Stimulated activated CD8-positive, alpha-beta memory T cell treated with anti-CD3 and anti-CD28 coated beads, Interleukin-2, amount 100 ng/mL, for 1 hour (primary cell): ENCODE measurements around the gene DOK4.
"Not testable (repeated sequence)": the region's sequence is repeated elsewhere in the genome, so short reads cannot be mapped to it uniquely, and the experiment has no call there.

ENCODE experiments used
- DNase-seq, 2 donors: peaks; one replicate each; pipeline ENCODE4 v3.0.0-alpha.2; 2020; ENCODE audit warnings: low read depth in 2 of 2

Gene DOK4

DNA sequence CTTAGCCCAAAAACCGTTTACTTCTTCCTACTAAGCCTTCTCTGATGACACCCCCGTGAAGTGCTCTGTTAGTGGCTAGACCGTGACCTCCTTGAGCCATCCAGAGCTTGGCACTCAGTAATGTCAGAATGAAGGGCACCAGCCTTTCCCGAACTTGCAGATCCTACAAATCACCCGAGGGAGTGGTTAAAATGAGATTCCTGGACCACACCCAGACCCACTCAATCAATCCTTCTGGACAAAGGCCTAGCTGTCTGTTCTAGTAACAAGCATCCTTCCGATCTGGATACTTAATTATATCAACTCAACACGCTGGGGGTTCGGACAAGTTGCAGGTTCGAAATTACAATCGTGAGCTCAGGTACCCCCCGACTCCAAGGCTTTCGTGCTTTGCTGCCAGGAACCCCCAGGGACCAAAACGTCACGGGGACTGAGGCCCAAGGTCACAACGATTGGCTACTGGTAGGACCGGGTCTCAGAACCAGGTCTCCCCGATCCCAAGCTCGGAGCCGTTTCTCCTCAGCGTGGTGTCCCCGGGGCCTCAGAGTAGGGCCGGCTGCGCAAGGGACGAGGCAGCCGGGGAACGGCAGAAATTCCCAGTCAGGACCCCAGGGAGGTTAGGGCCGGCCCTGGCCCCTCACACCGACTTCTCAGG, 39.6 kb downstream of the DOK4 start:
- no peak for DNase-seq

DNA sequence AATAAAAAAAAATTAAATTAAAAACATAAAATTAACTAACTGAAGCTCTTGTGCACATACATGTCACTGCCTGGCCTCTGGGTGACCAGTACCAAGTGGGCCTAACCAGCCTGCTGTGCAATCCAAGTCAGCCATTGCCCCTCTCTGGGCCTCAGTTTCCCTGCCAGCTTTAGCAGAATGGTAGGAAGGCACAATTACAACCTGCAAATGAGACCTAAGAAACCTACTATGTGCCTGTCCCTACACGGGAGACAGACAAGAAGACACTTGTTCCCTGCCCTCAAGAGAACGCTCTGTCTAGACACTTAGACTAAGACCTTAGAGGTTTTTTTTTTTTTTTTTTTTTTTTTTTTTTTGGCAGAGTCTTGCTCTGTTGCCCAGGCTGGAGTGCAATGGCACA, 40.8 kb downstream of the DOK4 start:
- no peak for DNase-seq

GRCh38 chr16:57444711-57445110, 41.6 kb downstream of the DOK4 start:
- no peak for DNase-seq

DNA sequence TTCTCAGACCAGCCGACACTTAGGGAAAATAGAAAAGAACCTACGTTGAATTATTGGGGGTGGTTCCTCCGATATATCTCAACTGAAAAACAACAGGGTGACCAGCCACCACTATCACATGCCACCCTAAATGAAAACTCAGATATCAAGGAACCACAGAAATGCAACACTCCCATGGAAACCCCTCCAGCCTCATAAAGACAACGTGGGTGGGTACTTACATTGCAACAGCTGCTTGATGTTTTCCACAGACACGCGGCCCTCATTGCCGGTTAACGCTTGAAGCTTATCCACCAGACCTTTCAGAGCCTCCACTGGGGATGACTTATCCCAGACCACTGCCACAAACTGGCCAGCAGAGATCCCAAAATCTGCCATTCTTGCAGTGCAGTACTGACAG, 45.7 kb downstream of the DOK4 start:
- not testable (repeated sequence) for DNase-seq

DNA sequence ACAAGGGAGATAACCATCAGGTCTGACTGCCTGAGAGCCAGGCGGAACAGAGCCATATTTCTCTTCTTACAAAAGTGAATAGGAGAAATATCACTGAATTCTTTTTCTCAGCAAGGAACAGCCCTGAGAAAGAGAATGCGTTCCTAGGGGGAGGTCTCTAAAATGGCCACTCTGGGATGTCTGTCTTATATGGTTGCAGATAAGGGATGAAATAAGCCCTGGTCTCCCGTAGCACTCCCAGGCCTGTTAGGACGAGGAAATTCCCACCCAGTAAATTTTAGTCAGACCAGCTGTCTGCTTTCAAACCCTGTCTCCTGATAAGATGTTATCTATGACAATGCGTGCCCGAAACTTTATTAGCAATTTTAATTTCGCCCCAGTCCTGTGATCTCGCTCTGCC, 46.3 kb downstream of the DOK4 start:
- not testable (repeated sequence) for DNase-seq

DNA sequence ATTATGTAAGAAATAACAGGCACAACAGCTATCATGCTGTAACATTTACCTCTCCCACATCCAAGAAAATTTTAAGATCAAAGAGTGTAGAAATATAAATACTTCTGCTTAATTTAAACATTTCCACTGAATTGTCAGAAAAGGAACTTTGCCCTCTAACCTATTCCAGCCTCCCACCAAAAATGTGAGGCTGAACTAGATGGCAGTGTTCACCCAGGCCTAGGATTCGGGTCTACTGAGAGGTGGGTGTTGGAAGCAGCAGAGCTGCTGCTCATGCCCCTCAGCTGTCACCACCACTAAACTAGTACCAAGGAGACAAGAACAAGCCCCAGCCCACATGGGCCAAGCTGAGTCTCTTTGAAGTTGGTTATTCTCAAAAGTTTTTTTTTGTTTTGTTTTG, 50.5 kb downstream of the DOK4 start:
- no peak for DNase-seq

DNA sequence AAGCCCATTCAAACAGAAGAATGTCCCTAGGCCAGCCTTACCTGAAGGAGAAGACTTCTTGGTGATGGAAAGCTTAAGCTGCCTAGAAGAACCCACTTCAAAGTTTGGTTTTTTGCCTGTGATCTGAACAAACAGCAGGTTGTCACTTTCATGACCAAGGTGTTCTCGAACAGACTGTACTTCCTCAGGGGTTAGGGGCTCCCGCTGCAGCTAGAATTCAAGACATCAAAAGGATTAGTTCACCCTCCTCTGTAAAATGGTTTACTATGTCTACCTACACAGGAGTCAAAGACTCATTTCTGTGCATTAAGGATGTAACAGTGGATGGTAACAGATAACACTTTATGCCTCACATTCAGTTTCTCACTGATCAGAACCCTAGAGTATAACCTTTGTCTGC, 52.3 kb downstream of the DOK4 start:
- no peak for DNase-seq

GRCh38 chr16:57432989-57433388, 53.3 kb downstream of the DOK4 start:
- DNase-seq: no peak

- DNase-seq: no peak
Measured at GRCh38 chr16:57432505-57432904, 53.8 kb downstream of the DOK4 start.

DNA sequence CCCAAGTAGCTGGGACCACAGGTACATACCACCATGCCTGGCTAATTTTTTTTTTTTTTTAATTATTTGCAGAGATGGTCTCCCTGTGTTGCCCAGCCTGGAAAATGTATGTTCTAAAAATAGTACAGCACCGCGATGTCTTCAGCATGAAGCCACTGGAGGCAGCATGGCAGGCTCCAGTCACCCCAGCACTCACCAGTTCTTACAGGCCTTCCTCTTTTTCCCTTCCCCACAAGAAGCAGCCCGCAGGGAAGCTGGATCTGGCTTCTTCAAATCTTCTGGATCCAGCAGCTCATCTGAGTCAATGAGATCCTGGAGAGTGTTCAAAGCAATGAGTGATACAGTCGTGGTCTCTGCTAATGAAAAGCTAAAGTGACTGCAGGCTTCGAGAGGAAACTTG, 55.3 kb downstream of the DOK4 start:
- no peak for DNase-seq

DNA sequence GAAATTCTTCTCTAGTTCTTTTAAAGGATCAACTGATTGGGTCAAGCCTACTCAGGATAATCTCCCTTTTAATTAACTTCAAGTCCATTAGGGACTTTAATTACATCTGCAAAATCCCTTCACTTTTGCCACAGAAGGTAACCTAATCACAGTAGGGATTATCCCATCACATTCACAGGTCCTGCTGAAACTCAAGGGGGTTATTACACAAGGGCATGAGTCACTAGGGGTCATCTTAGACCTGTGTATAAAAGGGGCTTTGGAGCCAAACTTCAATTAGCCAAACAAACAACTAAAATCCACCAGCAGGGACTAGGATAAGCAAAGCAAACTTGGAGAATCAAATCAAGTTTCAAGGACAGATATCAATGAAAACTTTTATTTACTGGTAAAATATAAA, 58.5 kb downstream of the DOK4 start:
- no peak for DNase-seq

- DNase-seq: no peak
Measured at GRCh38 chr16:57427307-57427706, 59.0 kb downstream of the DOK4 start.

- DNase-seq: no peak
Measured at GRCh38 chr16:57426356-57426755, 59.9 kb downstream of the DOK4 start.

DNA sequence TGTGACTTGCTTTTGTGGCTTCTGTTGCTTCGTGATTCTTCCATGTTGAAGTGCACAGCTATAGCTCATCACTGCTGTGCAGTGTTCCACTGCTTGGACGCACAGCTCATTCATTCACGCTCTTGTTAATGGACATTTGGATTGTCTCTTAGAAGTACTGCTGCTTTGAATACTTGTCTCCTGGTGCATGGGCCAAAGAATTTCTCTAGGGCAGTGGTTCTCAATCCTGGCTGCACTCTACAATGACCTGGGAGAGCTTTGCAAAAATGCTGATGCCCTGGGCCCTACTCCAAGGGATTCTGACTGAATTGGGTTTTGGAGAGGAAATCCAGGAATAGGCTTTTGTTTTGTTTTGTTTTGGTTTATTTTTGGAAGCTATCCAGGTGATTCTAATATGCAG, 61.7 kb downstream of the DOK4 start:
- DNase-seq: no peak

- DNase-seq: no peak
Measured at GRCh38 chr16:57423152-57423551, 63.1 kb downstream of the DOK4 start.

GRCh38 chr16:57422026-57422944, 64.0 kb downstream of the DOK4 start:
- DNase-seq: no peak
